Fibroblast of skin of scalp (primary cell): Measurements from ENCODE around the gene ID3.

Experiments
- DNase-seq: peaks from one replicate; pipeline ENCODE4 v3.0.0-alpha.2; 2013

The ID3 gene

GRCh38 chr1:23564529-23565122, 5.3 kb upstream of the ID3 start:
- no peak for DNase-seq

GRCh38 chr1:23563755-23564374, 4.6 kb upstream of the ID3 start:
- no peak for DNase-seq

GRCh38 chr1:23563003-23563402, 3.7 kb upstream of the ID3 start:
- no peak for DNase-seq

DNA sequence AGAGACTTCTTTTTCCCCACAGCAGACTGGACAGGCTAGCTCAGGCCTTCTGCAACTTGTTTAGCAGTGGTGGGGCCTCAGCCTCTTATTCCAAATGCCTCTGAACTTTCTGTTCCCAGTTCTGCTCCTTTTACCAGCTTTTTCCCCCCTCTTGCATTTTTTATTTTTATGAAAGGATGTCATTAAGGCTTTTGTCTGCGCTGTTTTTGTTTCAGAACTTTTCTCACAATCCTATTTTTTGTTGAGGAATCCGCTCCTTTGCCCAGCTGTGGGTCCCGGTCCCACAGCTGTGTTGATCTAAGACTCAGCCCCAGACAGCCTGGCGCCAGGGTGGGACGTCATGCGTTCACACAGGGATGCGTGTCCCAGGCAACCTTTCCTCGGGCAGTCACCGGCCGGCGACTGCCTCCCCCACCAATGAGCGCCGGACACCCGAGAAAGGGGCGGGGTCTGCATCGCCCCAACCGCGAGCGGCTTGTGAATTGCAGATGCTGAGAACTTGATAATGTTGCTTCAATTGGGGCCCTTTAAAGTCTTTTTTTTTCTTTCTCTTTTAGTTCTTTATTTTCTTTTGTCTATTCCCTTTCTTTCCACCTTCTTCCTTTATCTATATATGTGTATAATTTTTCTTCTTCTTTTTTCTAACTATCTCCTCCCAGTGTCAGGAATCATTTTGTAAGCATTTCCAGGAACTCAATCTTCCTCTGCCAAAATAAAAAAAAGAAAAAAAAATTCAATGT, 3.0 kb upstream of the ID3 start:
- DNase-seq: peak; percentile 99

GRCh38 chr1:23561813-23562100, 2.5 kb upstream of the ID3 start:
- DNase-seq: peak; percentile 66

GRCh38 chr1:23561076-23561812, 1.9 kb upstream of the ID3 start:
- no peak for DNase-seq

DNA sequence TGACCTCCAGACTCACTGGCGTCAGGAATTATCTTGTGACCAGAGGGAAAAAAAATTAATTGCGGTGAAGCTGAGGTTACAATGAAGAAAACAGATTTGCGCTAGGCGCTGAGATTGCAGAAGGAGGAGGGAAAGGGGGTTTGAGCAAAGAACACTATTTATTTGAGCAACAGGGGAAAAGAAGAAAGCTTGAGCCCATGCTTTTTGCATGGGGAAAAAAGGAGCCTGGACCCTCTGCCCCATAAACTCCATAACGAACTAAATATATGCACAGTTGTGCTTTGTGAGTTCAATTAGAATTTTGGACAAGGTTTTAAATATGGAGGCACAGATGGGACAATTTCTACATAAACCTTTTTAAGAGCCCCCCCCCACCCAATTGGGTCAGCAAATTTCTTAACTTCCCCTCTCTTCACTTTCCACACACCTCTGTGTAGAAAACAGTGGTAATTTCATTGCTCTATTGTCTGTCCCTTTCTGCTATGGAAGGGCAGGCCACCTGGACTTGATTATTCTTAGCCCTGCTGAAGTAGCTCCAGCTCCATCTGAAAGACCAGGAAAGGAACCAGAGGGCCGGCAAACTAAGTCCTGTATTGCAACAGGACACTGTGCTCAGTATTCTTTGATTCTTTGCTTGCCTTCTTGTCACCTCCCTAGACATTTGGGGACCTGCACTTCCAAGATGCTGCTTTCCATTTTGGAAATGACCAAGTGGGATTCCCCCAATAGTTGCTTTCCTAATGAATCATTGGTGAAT, 862 bp upstream of the ID3 start:
- DNase-seq: no peak

DNA sequence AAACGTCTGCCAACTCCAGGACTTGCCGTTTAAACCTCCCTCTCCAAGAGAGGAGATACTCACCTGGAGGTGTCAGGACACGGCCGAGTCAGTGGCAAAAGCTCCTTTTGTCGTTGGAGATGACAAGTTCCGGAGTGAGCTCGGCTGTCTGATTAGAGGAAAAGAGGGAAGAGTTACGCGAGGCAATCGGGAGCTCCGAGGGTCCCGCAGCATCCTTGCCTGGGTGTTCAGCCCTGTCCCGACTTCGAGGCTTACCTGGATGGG, 497 bp downstream of the ID3 start:
- no peak for DNase-seq

GRCh38 chr1:23558140-23558871, 995 bp downstream of the ID3 start:
- DNase-seq: no peak

DNA sequence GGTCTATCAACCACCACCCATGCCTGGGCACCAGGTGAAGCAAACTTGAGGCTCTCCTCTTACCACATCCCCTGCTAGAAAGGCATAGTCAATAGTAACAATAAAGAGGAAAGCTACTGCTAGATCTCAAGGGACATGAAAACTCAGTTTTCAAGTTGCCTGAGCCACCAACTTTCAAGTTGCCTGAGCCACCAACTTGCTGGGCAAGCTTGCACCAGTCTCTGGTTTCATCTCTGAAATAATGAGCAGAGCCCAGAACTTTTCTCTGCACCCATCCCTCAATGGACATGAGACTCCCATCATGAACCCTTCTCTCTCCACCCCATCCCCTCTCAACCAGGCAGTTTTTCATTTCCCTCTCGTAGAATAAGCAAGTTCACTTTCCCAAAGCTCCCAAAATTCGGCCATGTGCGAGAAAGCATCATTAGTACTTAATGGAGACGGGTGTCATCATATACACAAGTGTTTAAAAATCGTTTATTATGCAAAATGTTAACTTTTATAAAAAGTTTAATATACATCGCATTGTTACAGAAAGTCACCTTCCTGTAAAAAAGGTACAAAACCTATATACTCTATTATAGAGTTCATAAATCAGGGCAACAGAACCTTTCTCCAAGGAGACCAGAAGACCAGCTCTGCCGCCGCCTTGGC, 1.7 kb downstream of the ID3 start:
- no peak for DNase-seq

GRCh38 chr1:23556635-23557470, 2.4 kb downstream of the ID3 start:
- DNase-seq: peak; percentile 73

GRCh38 chr1:23555986-23556634, 3.2 kb downstream of the ID3 start:
- DNase-seq: peak; percentile 78

GRCh38 chr1:23555270-23555985, 3.9 kb downstream of the ID3 start:
- DNase-seq: peak; percentile 82

DNA sequence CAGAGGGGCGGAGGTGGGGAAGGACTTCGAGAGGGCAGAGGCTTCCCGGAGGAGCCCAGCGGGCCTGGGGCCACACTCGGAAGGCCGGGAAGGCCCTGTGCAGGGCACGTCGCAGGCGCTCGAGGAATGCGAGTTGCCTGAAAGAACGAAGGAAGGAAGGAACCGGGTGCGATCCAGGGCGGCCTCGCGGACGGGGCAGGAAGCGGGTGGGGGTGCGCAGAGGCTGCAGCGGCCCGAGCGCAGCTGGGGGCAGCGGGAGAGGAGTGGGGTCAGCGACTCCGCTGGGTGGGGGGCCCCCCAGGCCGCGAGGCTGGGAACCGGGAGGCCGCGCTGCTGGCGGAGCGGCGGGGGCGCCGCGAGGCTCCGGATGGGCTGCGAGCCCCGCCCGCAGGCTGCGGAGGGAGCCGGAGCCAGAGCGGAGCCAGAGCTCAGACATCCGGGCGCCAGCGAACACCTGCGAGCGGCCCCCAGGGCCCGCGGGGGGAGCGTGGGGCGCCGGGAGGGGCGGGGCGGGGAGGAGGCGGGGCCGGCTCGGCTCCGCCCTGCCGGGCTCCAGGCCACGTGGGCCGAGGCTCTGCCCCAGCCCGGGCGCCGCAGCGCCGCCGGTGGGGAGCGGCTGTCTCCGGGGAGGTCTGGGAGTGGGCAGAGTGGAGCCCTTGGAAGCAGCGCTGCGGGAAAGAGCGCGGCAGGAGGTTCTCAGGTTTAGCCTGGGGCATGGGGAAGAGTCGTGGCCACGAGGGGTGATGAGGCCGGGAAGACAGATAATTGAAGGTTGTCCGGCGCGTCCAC, 4.6 kb downstream of the ID3 start:
- DNase-seq: peak; percentile 92

DNA sequence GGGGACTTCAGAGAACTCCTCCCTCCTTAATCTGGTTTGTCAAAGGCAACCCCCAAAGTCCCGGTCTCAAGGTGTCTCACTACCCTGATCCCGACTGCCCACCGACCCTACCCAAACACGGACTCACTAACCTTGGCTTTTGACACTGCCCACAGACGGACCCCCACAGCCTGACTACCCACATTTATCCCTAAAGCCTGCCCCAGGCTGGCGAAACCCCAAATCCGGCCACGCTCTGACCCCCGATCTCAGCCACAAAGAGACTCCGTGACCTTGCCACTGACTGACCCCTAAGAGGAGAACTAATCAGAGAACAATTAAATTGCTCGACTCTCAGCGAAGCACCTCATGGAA, 5.2 kb downstream of the ID3 start:
- no peak for DNase-seq

GRCh38 chr1:23553231-23554126, 5.8 kb downstream of the ID3 start:
- DNase-seq: no peak

GRCh38 chr1:23551849-23552248, 7.5 kb downstream of the ID3 start:
- DNase-seq: no peak

DNA sequence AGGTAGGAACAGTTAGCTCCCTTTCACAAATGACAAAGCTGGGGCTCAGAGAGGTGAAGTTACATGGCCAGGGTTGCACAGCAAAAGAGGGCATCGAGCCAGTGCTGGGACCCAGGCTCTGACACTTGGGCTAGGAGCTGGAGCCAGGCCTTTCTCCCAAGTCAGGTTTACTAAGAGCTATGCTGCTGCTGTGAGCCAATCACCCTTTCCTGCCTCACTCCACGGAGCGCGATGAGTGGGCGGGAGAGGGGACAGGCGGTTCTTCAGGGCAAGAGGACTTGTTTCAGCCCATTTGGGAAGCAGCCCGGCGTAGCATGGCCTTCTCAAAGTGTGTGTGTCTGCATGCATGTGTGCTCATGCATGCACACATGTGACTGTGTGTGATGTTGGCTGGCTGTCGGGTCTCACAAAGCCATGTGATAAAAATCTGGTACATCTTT, 10.6 kb downstream of the ID3 start:
- no peak for DNase-seq
